GM21786 (cell line): Measurements from ENCODE around the gene EPHB6.

ENCODE experiments used
- ATAC-seq: cut with Tn5 transposase; IDR thresholded peaks from one replicate; pipeline ENCODE4 v1.9.1; 2021; ENCODE audit not compliant: unreplicated experiment

The EPHB6 gene

GRCh38 chr7:142854372-142855113 lies at the start of gene EPHB6:
EPHB6 (plus strand) TSS chr7:142855076; CDS start chr7:142863228, 8,152 bp downstream.
- peak; percentile 43 for ATAC-seq

GRCh38 chr7:142805350-142806021 lies 49.4 kb upstream of the EPHB6 start:
- ATAC-seq = no peak

- no peak for ATAC-seq
Measured at GRCh38 chr7:142806022-142806356, 48.9 kb upstream of the EPHB6 start.

- no peak for ATAC-seq
Measured at GRCh38 chr7:142806957-142807356, 47.9 kb upstream of the EPHB6 start.

- peak; percentile 14 for ATAC-seq
Measured at GRCh38 chr7:142807855-142808460, 46.9 kb upstream of the EPHB6 start.

- peak; percentile 22 for ATAC-seq
Measured at GRCh38 chr7:142808461-142808801, 46.4 kb upstream of the EPHB6 start.

GRCh38 chr7:142808802-142809583 lies 45.9 kb upstream of the EPHB6 start:
- peak; percentile 86 for ATAC-seq

GRCh38 chr7:142809671-142810070 lies 45.2 kb upstream of the EPHB6 start:
- ATAC-seq = no peak

GRCh38 chr7:142811154-142811737 lies 43.6 kb upstream of the EPHB6 start:
- ATAC-seq = no peak

- no peak for ATAC-seq
Measured at GRCh38 chr7:142812437-142813215, 42.2 kb upstream of the EPHB6 start.

- no peak for ATAC-seq
Measured at GRCh38 chr7:142813226-142813625, 41.6 kb upstream of the EPHB6 start.

GRCh38 chr7:142813699-142814098 lies 41.2 kb upstream of the EPHB6 start:
- ATAC-seq = no peak

- ATAC-seq = no peak
Measured at GRCh38 chr7:142814451-142814850, 40.4 kb upstream of the EPHB6 start.

- ATAC-seq = no peak
Measured at GRCh38 chr7:142815134-142815533, 39.7 kb upstream of the EPHB6 start.

GRCh38 chr7:142817506-142817905 lies 37.4 kb upstream of the EPHB6 start:
- no peak for ATAC-seq

GRCh38 chr7:142819530-142819929 lies 35.3 kb upstream of the EPHB6 start:
- ATAC-seq = no peak

- no peak for ATAC-seq
Measured at GRCh38 chr7:142822714-142823113, 32.2 kb upstream of the EPHB6 start.

GRCh38 chr7:142827951-142828500 lies 26.9 kb upstream of the EPHB6 start:
- ATAC-seq = no peak

- ATAC-seq = no peak
Measured at GRCh38 chr7:142832417-142832816, 22.5 kb upstream of the EPHB6 start.
